HEK293 (cell line): ENCODE results near the gene TSSK3.

Source experiments
- CTCF ChIA-PET: fragments of 350-600 bp; formaldehyde crosslinking; extraction: SDS; loops from one replicate; lab custom pipeline; 2021; ENCODE audit warnings: antibody characterized with exemption; lab: Yijun Ruan, JAX
- POLR2A ChIA-PET: fragments of 300-600 bp; formaldehyde crosslinking; extraction: SDS; loops from one replicate; lab custom pipeline; 2020; ENCODE audit warnings: antibody characterized with exemption, inconsistent platforms; lab: Yijun Ruan, JAX
- H3K27ac ChIP-seq: fragments of 200-500 bp; sonication (Bioruptor generic); 2 replicates; pipeline ENCODE4 v1.5.1; 2014; ENCODE audit warnings: low read depth, low read length, control low read depth, inconsistent platforms; ENCODE audit errors: extremely low read depth
- H3K36me3 ChIP-seq, 2 experiments: fragments of 200-500 bp in 1 of 2; sonication (Bioruptor generic) in 1 of 2; 1 replicate in 1 of 2; 2 replicates in 1 of 2; pipeline ENCODE4 v1.5.1; 2014 to 2017; ENCODE audit warnings: inconsistent platforms in 2 of 2, low read length in 2 of 2; ENCODE audit not compliant: control insufficient read depth in 2 of 2, insufficient read depth in 1 of 2
- H3K4me1 ChIP-seq: fragments of 200-500 bp; sonication (Bioruptor generic); 2 replicates; pipeline ENCODE4 v1.5.1; 2014; ENCODE audit warnings: mild to moderate bottlenecking, low read length, inconsistent platforms; ENCODE audit not compliant: control insufficient read depth, insufficient read depth
- H3K4me3 ChIP-seq: 2 replicates; pipeline ENCODE4 v1.5.1; 2011; ENCODE audit warnings: low read depth, mild to moderate bottlenecking, control low read depth, low read length, moderate library complexity
- H3K9me3 ChIP-seq: fragments of 200-500 bp; sonication (Bioruptor generic); 2 replicates; pipeline ENCODE4 v1.5.1; 2014; ENCODE audit warnings: low read depth, low read length, inconsistent platforms; ENCODE audit not compliant: control insufficient read depth, insufficient read depth
- FEZF1 ChIP-seq: fragments of 450-650 bp; formaldehyde crosslinking; IDR thresholded peaks from 2 replicates; pipeline ENCODE4 v1.5.1; 2016; ENCODE audit warnings: missing biosample characterization, missing genetic modification characterization
- PRDM1 ChIP-seq: fragments of 450-650 bp; formaldehyde crosslinking; IDR thresholded peaks from 2 replicates; pipeline ENCODE4; 2016; ENCODE audit warnings: missing biosample characterization, missing genetic modification characterization
- PRDM2 ChIP-seq: fragments of 450-650 bp; formaldehyde crosslinking; IDR thresholded peaks from 2 replicates; pipeline ENCODE4 v1.5.1; 2016; ENCODE audit warnings: missing biosample characterization, missing genetic modification characterization, borderline replicate concordance
- PRDM4 ChIP-seq: fragments of 450-650 bp; formaldehyde crosslinking; IDR thresholded peaks from 2 replicates; pipeline ENCODE4 v1.5.1; 2017; ENCODE audit warnings: missing biosample characterization, missing genetic modification characterization
- PRDM6 ChIP-seq: fragments of 450-650 bp; formaldehyde crosslinking; IDR thresholded peaks from 2 replicates; pipeline ENCODE4 v1.5.1; 2017; ENCODE audit warnings: missing biosample characterization, missing genetic modification characterization
- YY2 ChIP-seq: fragments of 450-650 bp; formaldehyde crosslinking; IDR thresholded peaks from 2 replicates; pipeline ENCODE4 v1.5.1; 2016; ENCODE audit warnings: missing biosample characterization, missing genetic modification characterization
- ZBTB26 ChIP-seq: fragments of 450-650 bp; formaldehyde crosslinking; optimal IDR thresholded peaks from 2 replicates; pipeline ENCODE3; 2016; ENCODE audit warnings: missing biosample characterization, mild to moderate bottlenecking, missing genetic modification characterization
- ZNF239 ChIP-seq: fragments of 450-650 bp; formaldehyde crosslinking; IDR thresholded peaks from 2 replicates; pipeline ENCODE4 v1.5.1; 2016; ENCODE audit warnings: missing biosample characterization, missing genetic modification characterization
- ZNF274 ChIP-seq, 2 experiments: fragments of 200-500 bp in 1 of 2; fragments of 450-650 bp in 1 of 2; sonication (Bioruptor generic) in 1 of 2; formaldehyde crosslinking in 1 of 2; IDR thresholded peaks; 2 replicates each; pipeline versions ENCODE4 v1.5.1 to v1.6.1; 2014 to 2016; ENCODE audit warnings: borderline replicate concordance in 1 of 2, inconsistent platforms in 1 of 2, low read length in 1 of 2, missing biosample characterization in 1 of 2, missing genetic modification characterization in 1 of 2
- ZNF423 ChIP-seq: fragments of 450-650 bp; formaldehyde crosslinking; IDR thresholded peaks from 2 replicates; pipeline ENCODE4 v1.5.1; 2016; ENCODE audit warnings: missing biosample characterization, missing genetic modification characterization
- ZNF449 ChIP-seq: fragments of 450-650 bp; formaldehyde crosslinking; IDR thresholded peaks from 2 replicates; pipeline ENCODE4 v1.5.1; 2017; ENCODE audit warnings: missing biosample characterization, mild to moderate bottlenecking, missing genetic modification characterization, moderate library complexity
- ZNF529 ChIP-seq: fragments of 450-650 bp; formaldehyde crosslinking; IDR thresholded peaks from 2 replicates; pipeline ENCODE4 v1.5.1; 2017; ENCODE audit warnings: missing genetic modification characterization, missing biosample characterization; ENCODE audit not compliant: insufficient replicate concordance
- ZNF544 ChIP-seq: fragments of 450-650 bp; formaldehyde crosslinking; IDR thresholded peaks from 2 replicates; pipeline ENCODE4 v1.5.0; 2017; ENCODE audit warnings: missing biosample characterization, missing genetic modification characterization
- ZNF837 ChIP-seq: fragments of 450-650 bp; formaldehyde crosslinking; IDR thresholded peaks from 2 replicates; pipeline ENCODE4 v1.5.1; 2016; ENCODE audit warnings: missing biosample characterization, missing genetic modification characterization

TSSK3 gene

GRCh38 chr1:32380057-32380456, 17.7 kb downstream of the TSSK3 start:
- H3K27ac ChIP-seq = no peak overlapping the region
- ChIA-PET POLR2A (no interaction called here), CTCF (no interaction called here)
- no peak overlapping the region for H3K4me3 ChIP-seq
- no peak for TF ChIP-seq ZNF239 (tag by site-specific recombination)
- no peak for TF ChIP-seq PRDM2 (tag by site-specific recombination)
- TF ChIP-seq PRDM1 (tag by site-specific recombination) = no peak
- TF ChIP-seq ZNF529 (tag by site-specific recombination) = no peak
- no peak for TF ChIP-seq ZNF837 (tag by site-specific recombination)
- TF ChIP-seq YY2 (tag by site-specific recombination) = no peak
- TF ChIP-seq ZNF449 (tag by site-specific recombination) = no peak
- no peak for TF ChIP-seq FEZF1 (tag by site-specific recombination)
- no peak for TF ChIP-seq PRDM4 (tag by site-specific recombination)
- no peak for TF ChIP-seq ZNF544
- H3K36me3 ChIP-seq = peaks cover 38 to 100% of the 10 kb centered on the region in 2 experiments
- H3K4me1 ChIP-seq = no peaks in the 10 kb centered on the region
- no peaks in the 10 kb centered on the region for H3K9me3 ChIP-seq

- ChIA-PET POLR2A (interaction anchor here (0.9 to 2.5 kb wide), 3 partner anchors 7 to 51 kb away, joined by 3 to 20 read pairs (median 3); partner anchors contain the start of genes BSDC1 and MARCKSL1), CTCF (interaction anchor here (1.0 to 1.4 kb wide), 3 partner anchors 14 to 171 kb away, joined by 3 to 10 read pairs (median 4); no protein-coding TSS in a partner anchor)
- Histone ChIP-seq H3K27ac (no peak overlapping the region), H3K4me1 (no peaks in the 10 kb centered on the region), H3K9me3 (no peaks in the 10 kb centered on the region), H3K36me3 (peaks cover 46 to 98% of the 10 kb centered on the region in 2 experiments), H3K4me3 (no peak overlapping the region)
- TF ChIP-seq PRDM6 (no peak), ZBTB26 (no peak), ZNF274 (IDR thresholded peaks at IDR 0.05; ENCODE audit: low read length) (no peak), ZNF274 (tag by site-specific recombination; IDR thresholded peaks at IDR 0.05; ENCODE audit: borderline replicate concordance) (no peak), ZNF423 (tag by site-specific recombination) (no peak)
Measured at GRCh38 chr1:32386676-32387392, 24.5 kb downstream of the TSSK3 start.
